ELR (cell line): ENCODE measurements around the gene PRPH.

Source experiments
- DNase-seq: peaks from one replicate; pipeline ENCODE4 v3.0.0-alpha.2; 2015; ENCODE audit warnings: low read depth

The PRPH gene

GRCh38 chr12:49346659-49347310 is 51.8 kb downstream of the PRPH start, which contains the start of gene DNAJC22:
Gene DNAJC22, plus strand, starts transcription at chr12:49346888. Its CDS starts 1,985 bp downstream, at chr12:49348873.
- DNase-seq = peak; percentile 46

- DNase-seq = peak; percentile 88
Measured at GRCh38 chr12:49347311-49348193, 52.6 kb downstream of the PRPH start.
